Fibroblast of villous mesenchyme (primary cell): ENCODE data around the gene BEST1. TPM values are rescaled to one million over a fixed set of nuclear protein-coding genes. Genes with fewer than 3 reads are reported as not detected.

Experiments
- DNase-seq: peaks from one replicate; pipeline ENCODE4 v3.0.0-alpha.2; 2010; ENCODE audit warnings: low read depth
- H3K4me3 ChIP-seq: 2 replicates; pipeline ENCODE4 v1.5.1; 2011; ENCODE audit warnings: low read depth, mild to moderate bottlenecking, low read length
- total RNA-seq: library from RNA; depleted of rRNA; stranded (reverse); fragments of >200 nt; gene quantifications from 2 replicates; pipeline ENCODE4 v1.2.3, GENCODE V29; 2012
- TF ChIP-seq, protein P1 (sequence below): IDR thresholded peaks from 2 replicates; pipeline ENCODE4 v1.5.1; 2012; ENCODE audit warnings: low read depth, mild to moderate bottlenecking, low read length; ENCODE audit not compliant: insufficient read depth

Gene BEST1
- total RNA-seq, 1 donor: 3.0 TPM

GRCh38 chr11:61959114-61959513, 9.0 kb downstream of the BEST1 start:
- DNase-seq: no peak
- H3K4me3 ChIP-seq: no peak overlapping the region
- TF ChIP-seq, protein P1, sequence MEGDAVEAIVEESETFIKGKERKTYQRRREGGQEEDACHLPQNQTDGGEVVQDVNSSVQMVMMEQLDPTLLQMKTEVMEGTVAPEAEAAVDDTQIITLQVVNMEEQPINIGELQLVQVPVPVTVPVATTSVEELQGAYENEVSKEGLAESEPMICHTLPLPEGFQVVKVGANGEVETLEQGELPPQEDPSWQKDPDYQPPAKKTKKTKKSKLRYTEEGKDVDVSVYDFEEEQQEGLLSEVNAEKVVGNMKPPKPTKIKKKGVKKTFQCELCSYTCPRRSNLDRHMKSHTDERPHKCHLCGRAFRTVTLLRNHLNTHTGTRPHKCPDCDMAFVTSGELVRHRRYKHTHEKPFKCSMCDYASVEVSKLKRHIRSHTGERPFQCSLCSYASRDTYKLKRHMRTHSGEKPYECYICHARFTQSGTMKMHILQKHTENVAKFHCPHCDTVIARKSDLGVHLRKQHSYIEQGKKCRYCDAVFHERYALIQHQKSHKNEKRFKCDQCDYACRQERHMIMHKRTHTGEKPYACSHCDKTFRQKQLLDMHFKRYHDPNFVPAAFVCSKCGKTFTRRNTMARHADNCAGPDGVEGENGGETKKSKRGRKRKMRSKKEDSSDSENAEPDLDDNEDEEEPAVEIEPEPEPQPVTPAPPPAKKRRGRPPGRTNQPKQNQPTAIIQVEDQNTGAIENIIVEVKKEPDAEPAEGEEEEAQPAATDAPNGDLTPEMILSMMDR: no peak

GRCh38 chr11:61959678-61960077, 9.5 kb downstream of the BEST1 start:
- no peak for DNase-seq
- TF ChIP-seq, protein P1: no peak
- no peak overlapping the region for H3K4me3 ChIP-seq

- DNase-seq: no peak
- TF ChIP-seq, protein P1: no peak
- no peak overlapping the region for H3K4me3 ChIP-seq
These were observed 10.4 kb downstream of the BEST1 start for GRCh38 chr11:61960532-61960931.

DNA sequence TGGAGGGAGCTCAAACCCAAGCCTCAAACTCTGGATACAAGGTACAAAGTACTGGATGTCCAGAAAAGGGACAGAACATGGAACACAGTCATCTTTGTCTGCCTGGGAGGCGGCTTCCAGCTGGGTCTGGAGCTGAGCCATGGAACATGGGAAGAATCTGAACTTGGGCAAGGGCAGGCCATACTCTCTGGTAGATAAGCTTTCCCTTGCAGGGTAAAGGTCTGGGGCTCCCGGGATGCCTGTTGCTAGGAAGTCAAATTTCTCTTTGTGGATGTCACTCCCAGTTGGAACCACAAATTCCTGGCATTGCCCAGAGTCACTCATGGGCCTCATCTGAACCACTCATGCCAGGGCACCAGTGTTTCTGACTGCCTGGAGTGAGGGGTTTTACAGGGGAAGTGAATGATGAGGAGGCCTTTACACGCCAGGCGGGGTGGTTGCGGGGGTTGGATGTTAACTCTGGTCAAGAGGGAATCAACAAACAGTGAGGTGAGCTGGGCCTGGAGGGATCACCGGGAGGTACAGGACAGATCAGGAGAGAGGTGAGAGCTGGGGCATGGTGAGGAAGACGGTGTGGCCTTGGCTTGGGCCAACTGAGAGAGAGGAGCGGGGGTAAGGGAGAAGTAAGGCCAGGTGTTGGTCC, 11.5 kb downstream of the BEST1 start:
- peak; percentile 67 for DNase-seq
- H3K4me3 ChIP-seq: no peak overlapping the region
- TF ChIP-seq, protein P1: no peak

GRCh38 chr11:61962213-61963015, 12.3 kb downstream of the BEST1 start:
- DNase-seq: peak; percentile 34
- TF ChIP-seq, protein P1: no peak
- no peak overlapping the region for H3K4me3 ChIP-seq

DNA sequence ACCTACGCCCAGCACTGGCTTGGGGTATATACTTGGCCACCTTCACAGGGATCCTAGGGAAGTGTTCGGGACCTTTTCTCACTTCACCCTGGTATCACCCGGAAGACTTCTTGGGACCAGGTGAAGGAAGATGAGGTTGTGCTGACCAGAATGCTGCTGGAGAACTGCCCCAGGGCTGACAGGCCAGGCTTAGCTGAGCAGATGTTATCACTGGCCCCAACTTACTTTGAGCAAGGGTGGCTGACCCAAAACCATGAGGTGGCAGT, 12.8 kb downstream of the BEST1 start:
- DNase-seq: no peak
- no peak overlapping the region for H3K4me3 ChIP-seq
- TF ChIP-seq, protein P1: no peak
